NCI-H526 treated with DMSO at 0.1 percent for 48 hours (cell line): ENCODE data around the gene KCNIP1.
"Not testable (repeated sequence)": the region's sequence is repeated elsewhere in the genome, so short reads cannot be mapped to it uniquely, and the experiment has no call there.

ENCODE experiments used
- DNase-seq: peaks from one replicate; lab custom pipeline; 2025; lab: John Stamatoyannopoulos, UW

KCNIP1 gene

DNA sequence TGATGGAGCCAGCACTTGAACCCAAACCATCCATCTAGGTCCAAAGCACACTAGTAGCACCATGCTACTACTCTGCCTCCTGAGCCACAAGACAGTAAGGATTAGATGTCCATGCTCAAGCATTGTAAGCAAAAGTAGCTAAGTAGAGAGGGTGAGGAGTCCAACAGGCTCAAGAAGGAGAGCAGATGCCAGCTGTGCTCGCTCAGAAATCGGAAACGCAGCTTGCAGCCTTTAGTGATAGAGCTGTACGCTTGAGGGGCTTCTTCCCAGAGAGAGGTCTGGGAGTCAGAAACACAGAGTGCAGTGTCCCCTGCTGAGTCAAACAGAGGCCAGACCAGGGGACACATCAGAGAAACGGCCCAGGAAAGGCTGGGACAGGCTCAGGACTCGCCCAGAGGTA, 247.0 kb downstream of the KCNIP1 start:
- DNase-seq, result no peak

DNA sequence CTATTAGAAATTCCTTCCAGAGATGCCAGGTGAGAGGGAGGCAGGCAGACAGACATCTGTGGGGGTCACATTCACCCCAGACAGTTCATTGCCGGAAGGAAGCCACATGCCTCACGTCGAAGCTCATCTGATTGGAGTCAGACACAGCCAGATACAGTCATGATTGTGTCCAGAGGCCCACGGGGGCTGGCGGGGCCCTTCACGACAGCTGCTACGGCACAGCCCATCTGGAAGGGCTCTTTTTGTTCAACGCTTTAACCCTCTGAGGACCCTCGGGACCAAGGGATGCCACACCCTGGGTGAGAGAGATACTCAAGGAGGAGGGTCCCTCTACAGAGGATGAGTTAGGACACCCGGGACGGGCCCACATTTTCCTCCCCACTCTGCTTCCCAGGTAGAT, 247.8 kb downstream of the KCNIP1 start:
- DNase-seq, result no peak

DNA sequence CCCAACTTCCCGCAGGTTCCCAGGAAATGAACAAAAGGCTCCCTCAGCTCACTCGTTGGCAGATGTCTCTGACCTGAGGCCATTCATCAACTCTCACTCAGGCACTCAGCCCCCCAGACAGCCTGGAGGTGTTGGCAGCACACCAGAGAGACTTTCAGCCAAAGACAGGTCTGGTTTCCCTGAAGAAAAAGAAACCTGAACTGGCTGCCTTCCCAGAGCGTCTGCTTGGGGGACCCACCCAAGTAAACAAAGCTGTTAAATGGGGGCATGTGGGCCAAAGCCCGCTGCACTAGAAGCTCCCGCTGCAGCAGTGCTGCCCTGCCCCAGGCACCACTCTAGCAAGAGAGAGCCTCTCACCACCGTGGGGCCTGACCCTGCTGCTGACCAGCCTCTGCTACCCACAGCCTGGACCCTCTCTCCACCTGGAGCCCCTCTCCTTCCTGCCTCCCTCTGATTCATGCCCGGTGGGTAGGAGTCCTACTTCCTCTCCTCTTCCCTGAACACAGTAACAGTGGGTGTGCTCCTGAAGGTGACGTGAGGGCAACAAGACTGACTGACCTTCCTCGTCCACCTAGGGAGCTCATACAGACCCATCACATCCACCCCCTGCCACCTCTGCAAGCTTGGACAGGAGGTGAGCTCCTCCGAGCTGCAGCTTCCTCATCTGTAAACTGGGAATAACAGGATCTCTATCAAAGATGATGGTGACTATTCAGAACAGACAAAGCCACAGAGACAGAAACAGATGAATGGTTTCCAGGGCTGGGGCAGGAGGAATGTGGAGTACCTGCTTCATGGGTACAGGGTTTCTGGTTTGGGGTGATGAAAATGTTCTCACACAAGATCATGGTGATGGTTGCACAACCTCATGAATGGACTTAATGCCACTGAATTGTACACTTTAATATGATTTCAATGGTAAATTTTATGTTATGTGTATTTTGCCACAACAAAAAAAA, 248.7 kb downstream of the KCNIP1 start:
- no peak for DNase-seq

DNA sequence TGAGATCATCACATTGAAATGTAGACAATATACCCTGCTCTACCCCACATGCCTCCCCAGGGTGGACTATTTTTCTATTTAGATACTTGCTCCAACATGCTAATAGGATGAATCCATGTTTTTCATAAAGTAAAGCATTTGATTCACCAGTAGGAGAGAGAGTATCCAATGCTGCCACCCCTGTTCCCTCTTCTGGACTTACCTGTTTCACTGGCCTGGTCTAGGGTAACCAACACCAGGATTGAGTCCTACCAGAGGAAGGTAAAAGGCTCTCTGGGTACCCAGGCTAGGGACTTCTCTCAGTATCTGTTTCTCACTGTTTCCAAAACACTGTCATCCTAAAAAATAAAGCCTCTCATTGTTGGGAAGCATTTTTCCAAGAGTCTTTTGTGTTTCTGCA, 249.5 kb downstream of the KCNIP1 start:
- no peak for DNase-seq

DNA sequence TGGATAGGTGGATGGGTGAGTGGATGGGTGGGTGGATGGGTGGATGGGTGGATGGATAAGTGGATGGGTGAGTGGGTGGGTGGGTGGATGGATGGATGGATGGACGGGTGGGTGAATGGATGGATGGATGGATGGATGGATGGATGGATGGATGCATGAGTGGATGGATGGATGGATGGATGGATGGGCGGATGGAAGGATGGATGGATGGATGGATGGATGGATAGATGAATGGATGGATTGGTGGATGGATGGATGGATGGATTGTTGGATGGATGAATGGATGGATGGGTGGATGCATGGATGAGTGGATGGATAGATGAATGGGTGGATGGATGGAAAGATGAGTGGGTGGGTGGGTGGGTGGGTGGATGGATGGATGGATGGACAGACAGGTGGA, 250.7 kb downstream of the KCNIP1 start:
- not testable (repeated sequence) for DNase-seq

DNA sequence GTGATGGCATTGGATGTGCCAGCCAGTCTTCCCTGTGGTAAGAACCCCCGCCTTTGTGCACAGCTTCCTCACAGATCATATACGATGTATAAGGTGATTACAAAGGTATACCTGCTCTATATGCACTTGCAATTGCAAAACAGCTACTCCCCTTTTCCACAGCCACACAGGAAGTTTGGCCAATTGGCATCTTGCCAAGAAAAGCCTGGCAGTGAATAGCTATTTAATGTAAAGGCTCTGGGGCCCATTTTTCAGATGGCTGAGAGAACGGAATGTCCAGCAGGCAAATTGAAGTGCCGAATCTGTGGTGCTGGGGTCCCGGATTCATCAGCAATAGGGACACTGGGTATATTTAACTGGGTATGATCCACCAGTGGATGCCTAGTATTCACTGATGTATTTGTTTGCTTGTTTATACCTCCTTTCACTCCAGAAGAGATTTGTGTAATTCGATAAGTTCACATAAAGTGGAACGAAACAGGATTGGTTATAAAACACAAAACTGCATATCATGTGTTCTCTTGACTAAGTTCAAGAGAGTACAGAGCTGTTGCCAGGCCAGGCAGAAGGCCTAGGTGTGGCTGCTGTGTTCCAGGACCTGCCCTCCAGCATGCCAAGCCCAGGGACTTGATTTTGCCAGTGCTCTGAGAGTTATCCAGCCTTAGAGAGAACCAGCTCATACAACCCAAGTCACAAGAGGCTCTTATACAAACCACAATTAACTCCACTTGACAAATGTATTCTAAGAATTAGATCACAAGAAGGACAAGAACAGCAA, 252.0 kb downstream of the KCNIP1 start:
- DNase-seq, result no peak

DNA sequence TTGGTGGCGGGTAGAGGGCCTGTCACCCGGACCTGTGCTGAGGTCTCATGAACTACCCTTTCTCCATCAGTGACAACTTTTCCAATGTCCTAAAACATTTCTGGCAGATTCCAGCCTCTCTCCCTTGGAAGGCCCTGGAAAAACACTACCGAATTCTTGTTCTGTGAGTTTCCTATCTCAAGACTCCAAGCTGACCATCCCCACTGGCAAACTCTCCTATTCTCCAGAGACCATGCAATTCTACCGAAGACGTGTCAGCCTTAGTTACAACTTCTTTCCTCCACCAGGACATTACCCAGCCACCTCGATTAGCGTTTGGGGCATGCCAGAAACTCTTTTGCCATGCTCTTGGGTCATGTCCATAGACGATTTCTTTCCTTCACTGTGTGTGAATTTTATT, 252.9 kb downstream of the KCNIP1 start:
- no peak for DNase-seq

DNA sequence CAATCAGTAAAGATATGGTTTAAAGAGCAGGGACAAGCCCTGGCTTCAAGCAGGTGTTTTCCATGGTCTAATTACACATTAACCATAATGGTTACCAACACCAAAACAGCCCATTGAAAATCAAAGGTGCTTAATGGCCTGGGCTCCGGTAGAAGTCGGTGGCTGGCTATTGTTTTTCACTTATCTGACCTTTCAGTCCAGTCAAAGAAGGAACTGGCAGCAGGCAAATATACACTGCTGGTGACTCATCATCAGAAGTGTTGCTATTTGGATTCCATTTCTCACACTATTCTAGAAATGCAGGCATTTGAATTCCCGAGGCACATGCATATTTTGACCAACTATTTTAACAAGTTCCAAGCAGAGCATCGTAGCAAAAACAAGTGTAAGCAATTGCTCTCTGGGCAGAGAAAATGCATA, 253.4 kb downstream of the KCNIP1 start:
- no peak for DNase-seq

DNA sequence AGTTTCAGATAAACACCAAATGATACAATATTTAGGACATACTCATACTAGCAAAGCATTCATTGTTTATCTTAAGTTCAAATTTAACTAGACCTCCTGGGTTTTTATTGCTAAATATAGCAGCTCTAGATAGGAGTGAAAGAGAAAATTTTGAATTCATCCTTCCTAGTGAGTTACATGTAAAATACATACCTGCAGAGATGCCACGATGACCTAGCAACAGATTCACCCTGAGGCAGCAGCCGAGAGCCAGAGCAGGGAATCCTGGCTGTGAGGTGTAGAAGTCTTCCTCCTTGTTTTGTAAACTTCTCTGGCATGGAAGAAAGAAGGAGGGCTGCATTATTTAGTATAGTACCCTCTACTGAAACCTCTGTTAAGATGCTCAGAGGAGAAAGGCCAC, 253.8 kb downstream of the KCNIP1 start:
- no peak for DNase-seq

DNA sequence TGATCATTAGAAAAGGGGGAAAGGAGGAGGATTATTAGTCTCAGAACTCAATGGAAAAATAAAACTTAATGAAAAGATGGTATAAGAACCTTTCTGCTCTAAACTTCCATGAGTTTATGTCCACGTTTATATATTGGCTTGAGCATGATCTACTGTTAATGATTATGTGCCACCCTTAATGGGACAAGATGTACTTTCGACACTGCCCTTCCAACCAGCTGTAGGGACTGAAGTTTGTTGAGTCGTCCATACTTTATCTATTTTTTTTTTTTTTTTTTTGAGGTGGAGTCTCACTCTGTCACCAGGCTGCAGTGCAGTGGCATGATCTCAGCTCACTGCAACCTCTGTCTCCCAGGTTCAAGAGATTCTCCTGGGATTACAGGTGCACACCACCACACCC, 254.7 kb downstream of the KCNIP1 start:
- DNase-seq, result no peak

DNA sequence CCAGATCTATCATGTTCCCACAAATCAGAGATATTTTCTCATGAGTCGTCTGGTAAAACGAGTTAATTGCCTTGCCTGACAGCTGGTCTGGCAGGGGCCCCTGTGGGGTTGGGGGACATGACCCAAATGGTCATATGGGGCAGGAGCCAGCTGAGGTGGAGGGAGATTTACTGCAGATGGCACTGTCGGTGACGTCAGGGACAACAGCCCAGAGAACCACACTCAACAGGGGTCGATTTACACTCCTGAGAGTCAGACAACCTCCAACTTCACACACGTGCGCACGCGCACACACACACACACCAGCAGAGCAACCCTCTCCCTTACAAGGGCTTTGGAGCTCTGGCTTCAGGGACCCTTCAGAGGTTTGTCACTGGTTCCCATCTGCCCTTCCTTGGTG, 256.3 kb downstream of the KCNIP1 start:
- DNase-seq, result no peak

DNA sequence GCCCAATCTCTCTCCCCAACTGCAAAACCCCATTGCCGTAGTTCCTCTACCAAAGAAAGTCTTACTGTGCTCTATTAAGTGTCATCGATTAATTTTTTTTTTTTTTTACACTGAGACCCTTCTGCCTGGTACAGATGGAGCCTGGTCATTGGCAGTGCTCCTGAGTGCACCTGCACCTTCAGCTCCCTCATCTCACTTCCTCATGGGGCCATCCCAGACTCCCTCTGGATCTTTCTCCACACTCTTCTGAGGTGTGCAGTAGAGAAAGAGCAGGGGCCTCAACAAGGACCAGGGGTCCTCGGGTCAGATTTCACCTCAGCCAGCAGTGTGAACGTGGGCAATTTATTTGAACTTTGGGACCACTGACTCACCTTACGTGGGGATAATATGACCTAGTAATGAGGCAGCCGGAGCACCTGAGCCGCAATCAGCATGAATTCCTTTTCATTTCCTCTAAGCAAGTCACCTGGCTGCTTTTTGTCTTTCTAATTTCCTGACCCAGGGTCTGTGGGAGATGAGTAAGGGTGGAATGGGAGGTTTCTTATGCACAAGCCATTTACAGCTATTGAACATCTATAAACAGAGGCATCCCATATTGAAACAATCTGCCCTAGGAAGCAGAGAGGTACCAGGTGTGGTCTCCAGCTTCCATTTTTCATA, 257.4 kb downstream of the KCNIP1 start:
- no peak for DNase-seq

DNA sequence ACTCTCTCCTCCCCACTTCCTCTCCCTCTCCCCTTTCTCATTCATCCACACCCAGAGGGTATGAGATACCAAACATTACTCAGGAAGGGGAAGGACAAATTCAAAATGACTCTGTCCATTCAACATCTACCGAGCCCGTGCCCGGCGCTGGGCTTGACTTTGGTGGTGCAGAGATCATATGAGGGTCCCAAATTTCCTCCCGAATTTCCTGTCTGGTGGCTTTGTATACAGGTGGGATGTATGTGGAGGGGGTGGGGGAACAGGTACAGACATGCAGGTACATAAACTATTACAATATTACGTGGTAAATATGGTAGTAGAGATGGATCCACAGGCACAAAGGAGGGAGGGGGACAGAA, 257.9 kb downstream of the KCNIP1 start:
- DNase-seq, result no peak

DNA sequence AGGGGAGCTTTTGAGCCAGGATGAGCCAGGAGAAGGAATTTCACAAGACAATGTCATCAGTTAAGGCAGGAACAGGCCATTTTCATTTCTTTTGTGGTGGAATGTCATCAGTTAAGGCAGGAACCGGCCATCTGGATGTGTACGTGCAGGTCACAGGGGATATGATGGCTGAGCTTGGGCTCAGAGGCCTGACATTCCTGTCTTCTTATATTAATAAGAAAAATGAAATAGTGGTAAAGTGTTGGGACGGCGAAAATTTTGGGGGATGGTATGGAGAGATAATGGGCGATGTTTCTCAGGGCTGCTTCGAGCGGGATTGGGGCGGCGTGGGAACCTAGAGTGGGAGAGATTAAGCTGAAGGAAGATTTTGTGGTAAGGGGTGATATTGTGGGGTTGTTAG, 258.5 kb downstream of the KCNIP1 start:
- not testable (repeated sequence) for DNase-seq

DNA sequence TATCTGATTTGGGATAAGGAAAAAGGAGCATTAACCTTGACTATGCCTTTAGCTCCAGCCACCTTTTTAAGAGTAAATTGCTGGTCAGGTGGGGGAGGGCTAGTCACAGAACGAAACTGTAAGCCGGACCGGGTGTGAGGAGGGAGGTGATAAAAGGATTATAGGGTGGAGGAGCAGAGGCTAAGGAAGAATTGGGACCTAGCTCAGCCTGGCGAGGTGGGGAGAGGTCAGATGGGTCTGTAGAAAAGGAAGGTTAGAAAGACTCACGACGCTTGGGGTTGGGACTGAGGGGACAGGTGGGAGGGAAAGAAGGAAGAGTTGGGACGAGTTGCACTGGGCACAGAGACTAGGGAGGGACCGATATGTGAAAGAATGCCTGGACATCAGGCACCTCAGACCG, 262.0 kb downstream of the KCNIP1 start:
- not testable (repeated sequence) for DNase-seq

DNA sequence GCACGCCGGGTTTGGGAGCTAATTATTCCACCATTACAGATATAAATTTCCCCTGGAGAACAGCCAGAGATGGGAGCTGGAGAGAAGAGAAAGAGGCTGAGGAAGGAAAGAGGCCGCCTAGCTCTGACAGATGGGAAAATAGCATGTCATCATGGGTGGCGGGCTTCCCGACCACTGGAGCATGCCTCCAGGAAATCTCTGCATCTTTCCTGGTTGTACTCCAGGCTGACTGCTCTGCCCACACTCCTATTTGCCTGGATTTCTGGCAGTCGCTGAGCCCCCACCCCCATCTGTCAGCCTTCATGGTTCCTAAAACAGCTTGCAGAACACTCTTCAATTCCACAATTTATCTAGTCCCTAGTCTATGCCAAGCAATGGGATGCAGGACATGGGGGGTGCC, 265.4 kb downstream of the KCNIP1 start:
- DNase-seq, result no peak

DNA sequence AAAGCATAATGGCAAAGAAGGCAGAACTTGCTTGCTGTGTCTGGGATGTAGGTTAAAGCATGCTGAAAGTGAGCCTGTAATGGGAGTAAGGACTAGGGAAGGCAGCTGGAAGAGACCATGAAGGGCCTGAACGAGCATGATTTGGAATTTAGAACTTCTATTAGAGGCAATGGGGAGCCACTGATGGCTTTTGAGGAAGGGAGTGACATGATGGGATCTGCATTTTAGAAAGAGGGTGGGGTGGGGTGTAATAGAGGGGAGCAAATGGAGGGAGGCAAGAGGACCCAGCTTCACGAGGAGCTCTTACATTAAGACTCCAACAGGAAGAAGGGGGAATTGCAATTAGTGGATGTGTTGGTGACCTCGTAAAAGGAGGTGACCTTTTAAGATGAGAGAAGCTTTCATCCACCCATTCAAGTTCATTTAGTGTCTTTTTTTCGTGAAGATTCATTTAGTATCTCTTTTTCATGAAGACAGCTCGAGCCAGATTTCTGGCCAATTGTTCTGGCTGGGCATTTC, 266.1 kb downstream of the KCNIP1 start:
- no peak for DNase-seq

DNA sequence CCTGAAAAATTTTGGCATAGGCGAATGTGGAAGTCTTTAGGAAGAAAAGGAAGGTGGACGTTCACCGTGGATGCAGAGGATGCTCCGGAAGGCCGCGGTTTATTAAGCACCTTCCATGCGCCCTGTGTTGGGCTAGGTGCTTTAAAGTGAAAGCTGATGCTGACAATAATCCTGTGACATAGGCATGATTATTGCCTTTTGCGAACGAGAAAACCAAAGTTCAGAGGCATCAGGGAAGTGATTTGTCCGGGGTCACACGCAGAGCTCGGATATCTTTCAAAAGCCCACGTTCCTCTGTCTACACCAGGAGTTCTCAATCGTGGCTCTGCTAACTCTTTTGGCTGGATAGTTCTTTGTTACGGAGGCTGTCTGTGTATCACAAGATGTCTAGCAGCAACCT, 267.7 kb downstream of the KCNIP1 start:
- DNase-seq, result no peak

DNA sequence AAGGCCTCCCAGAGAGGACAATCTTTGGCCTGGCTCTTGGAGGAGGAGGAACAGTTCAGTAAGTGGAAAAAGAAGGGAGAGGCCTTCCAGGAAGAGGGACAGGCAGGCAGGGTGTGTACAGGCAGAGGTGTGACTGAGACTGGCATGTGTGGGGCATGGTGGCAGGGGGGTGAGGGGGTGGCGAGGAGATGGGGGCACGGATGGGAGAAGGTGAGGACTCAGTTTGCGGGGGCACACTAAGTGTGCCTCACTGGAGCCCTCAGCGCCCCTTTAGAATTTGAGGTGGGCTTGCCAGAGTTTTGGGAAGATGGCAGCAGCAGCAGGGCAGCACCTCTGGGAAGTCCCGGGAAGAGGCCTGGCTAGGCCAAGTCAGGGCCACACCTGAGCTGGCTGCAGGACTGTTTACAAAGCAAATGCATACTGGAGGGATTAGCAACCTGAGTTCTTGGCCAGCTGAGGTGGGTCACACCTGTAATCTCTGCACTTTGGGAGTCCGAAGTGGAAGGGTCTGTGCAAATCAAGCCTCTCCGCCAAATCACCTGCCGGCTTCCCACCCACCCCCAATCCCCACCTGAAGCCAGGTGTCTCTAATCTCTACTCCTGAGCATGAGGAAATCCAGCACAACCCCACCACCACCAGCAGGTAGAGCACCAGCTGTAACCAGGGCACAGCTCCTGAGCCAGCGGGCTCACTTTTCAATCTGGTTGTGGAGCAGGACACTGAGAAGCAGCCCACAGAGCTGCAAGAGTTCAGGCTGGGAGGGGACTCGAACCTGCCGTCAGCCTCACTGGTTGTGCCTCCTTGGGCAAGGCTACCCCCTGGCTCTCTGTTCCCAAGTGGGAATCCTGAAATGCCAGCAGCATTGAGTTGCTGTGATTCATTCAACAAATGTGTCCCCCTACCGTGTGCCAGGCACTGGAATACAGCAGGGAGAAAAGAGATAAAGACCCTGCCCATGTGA, 269.5 kb downstream of the KCNIP1 start:
- no peak for DNase-seq

DNA sequence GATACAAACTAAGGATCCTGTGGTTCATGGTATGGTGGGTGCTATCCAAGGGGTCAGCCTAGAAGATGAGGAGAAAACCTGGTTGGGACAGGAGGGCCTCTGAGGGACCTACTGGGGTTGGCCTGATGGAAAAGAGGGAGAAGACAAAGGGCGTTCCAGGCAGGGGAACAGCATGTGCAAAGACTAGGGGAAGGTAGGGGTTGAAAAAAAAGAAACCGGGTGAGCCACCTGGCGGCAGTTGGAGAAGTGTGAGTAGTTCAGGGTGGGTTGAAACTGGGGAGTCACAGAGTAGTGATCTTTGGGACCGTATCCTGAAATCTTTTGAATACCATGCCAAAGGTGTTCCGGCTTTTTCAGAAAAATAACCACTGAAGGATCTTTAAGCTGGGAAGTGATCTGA, 271.0 kb downstream of the KCNIP1 start:
- no peak for DNase-seq

DNA sequence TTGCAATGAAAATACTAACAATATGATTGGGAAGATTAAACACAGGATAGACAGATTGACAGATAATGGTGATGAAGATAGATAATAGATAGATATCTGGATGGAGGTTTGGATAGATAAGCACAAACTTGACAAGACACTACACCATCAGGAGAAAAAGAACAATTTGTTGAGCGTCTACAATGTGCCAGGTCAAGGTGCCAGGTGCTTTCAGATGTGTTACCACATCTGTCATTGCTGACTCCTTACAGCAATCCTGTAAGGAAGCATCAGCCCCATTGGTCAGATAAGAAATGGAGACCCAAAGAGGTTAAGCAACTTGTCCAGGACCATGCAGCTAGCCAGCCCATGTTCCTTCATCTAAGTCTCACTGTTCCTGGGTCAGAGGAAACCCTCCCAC, 278.1 kb downstream of the KCNIP1 start:
- no peak for DNase-seq
